GM12864 (cell line): ENCODE measurements around the gene XPR1.

ENCODE experiments used
- DNase-seq: peaks from one replicate; pipeline ENCODE4 v3.0.0-alpha.2; 2011; ENCODE audit warnings: low read depth
- H3K4me3 ChIP-seq: 2 replicates; pipeline ENCODE4 v1.5.1; 2011; ENCODE audit warnings: mild to moderate bottlenecking, low read depth, low read length, control low read depth
- TF ChIP-seq, protein P1 (sequence below): IDR thresholded peaks from 2 replicates; pipeline ENCODE4 v1.5.1; 2011; ENCODE audit warnings: low read depth, mild to moderate bottlenecking, moderate library complexity, low read length, control low read depth, inconsistent platforms; ENCODE audit errors: missing control alignments

Gene XPR1

DNA sequence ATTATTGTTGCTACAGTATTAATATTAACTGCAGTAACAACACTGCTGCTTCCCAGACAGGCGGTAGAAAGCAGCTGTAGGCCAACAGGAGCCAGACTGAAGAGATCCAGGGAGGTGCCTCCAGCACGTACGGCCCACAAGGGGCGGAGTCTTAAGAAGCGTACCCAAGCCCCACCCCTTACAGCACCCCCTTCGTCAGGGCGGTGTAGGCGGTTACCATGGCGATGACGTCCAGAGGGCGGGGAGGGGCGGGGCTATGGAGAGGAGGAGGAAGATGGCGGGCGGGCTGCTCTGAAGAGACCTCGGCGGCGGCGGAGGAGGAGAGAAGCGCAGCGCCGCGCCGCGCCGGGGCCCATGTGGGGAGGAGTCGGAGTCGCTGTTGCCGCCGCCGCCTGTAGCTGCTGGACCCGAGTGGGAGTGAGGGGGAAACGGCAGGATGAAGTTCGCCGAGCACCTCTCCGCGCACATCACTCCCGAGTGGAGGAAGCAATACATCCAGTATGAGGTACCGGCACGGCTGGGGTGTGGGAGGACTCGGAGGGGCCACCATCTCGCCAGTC is at the start of gene XPR1:
Gene XPR1, plus strand, starts transcription at position 257 of the 560 bp plus-strand sequence. Its CDS starts 180 bp downstream, at position 437.
- TF ChIP-seq, protein P1, sequence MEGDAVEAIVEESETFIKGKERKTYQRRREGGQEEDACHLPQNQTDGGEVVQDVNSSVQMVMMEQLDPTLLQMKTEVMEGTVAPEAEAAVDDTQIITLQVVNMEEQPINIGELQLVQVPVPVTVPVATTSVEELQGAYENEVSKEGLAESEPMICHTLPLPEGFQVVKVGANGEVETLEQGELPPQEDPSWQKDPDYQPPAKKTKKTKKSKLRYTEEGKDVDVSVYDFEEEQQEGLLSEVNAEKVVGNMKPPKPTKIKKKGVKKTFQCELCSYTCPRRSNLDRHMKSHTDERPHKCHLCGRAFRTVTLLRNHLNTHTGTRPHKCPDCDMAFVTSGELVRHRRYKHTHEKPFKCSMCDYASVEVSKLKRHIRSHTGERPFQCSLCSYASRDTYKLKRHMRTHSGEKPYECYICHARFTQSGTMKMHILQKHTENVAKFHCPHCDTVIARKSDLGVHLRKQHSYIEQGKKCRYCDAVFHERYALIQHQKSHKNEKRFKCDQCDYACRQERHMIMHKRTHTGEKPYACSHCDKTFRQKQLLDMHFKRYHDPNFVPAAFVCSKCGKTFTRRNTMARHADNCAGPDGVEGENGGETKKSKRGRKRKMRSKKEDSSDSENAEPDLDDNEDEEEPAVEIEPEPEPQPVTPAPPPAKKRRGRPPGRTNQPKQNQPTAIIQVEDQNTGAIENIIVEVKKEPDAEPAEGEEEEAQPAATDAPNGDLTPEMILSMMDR: peak; percentile 17
- peak within 1 kb of the TSS; percentile 89 for H3K4me3 ChIP-seq
- DNase-seq: peak; percentile 97

DNA sequence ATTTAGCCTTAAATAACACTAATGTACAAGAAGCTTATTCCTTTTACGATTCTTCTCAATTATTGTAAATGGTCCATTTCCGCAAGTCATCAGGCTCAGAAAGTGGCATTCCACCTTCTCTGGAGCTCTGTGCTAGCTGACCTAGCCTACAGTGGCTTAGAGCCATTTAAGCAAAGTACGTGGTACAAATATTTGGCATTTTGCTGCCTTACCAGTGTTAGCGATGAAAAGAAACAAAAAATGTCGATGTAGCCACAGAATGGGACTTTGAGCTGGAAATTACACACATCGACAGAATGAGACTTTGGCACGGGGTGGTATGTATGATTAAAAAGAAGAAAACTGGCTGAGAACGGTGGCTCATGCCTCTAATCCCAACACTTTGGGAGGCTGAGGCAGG is 47.0 kb upstream of the XPR1 start:
- no peak for DNase-seq
- TF ChIP-seq, protein P1: no peak
- H3K4me3 ChIP-seq: no peak overlapping the region

DNA sequence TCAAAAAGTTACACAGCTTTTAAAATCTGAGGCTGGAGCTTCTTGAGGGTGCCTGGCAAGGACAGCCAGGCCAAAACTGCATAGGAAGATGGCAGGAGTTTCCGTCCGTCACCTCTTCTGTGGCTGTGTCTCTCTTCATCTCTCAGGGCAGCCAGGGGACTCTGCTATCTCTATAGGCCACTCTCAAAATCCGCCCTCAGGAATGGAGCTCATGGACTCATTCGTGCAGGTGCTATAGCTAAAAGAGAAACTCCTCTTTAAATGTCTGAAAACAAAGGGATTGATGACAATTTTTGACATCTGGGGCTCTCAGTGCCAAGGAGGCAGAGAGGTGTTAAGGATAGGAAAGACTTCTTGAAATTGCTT is 45.8 kb upstream of the XPR1 start:
- DNase-seq: no peak
- TF ChIP-seq, protein P1: no peak
- no peak overlapping the region for H3K4me3 ChIP-seq

DNA sequence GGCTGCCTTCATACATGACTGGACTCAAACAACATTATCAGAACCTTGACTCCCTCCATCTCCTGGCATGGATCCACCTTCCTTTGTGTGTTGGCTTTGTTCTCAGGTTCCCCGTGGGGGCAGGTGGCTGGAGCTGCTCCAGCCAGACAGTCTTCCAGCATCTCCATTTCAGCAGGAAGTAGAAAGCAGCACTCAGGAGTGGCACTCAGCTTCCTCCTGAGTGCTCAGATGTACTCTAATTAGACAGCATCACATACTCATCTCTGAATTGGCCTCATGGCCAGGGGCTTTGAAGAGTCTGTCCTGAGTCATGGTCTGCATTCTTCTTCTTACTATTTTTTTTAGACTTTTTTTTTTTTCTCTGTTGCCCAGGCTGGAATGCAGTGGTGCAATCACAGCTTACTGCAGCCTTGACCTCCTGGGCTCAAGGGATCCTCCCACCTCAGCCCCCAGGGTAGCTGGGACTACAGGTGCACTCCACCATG is 45.1 kb upstream of the XPR1 start:
- DNase-seq: no peak
- no peak overlapping the region for H3K4me3 ChIP-seq
- TF ChIP-seq, protein P1: no peak

DNA sequence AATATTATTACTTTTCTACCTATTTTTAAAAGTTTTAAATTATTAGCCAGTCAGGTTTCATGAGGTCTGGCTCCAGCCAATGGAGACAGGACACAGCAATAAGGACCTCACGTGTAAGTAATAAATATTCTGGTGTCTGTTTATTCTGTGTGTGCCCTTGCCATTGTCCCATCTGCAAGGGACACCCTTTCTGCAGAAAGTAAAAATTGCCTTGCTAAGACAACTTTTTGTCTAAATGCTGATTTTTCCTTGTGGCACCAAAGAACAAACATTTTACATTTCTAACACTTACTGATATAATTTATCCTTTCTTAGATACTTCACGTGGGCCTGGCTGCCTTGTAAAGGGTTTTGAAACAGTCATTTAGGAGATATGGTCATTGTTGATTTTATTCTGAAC is 43.7 kb upstream of the XPR1 start:
- TF ChIP-seq, protein P1: no peak
- DNase-seq: no peak
- H3K4me3 ChIP-seq: no peak overlapping the region

DNA sequence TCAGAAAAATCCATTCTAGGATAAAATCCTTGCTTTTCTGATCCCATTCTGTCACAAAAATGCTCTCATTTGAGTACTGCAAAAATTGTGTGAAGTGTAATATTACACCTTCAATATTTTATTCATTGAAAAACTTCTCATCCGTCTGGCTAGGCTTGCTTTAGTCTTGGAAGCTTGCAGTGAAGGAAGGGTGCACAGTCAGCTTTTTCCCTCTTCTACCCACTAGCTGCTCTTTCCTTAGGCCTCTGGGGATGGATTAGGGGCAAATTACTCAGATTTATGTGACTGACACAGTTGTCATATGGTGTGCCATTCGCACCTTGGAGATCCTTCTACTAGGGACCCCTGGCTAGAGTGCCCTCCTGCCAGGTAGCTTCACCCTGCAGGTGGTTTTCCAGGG is 40.9 kb upstream of the XPR1 start:
- no peak for DNase-seq
- TF ChIP-seq, protein P1: no peak
- H3K4me3 ChIP-seq: no peak overlapping the region

DNA sequence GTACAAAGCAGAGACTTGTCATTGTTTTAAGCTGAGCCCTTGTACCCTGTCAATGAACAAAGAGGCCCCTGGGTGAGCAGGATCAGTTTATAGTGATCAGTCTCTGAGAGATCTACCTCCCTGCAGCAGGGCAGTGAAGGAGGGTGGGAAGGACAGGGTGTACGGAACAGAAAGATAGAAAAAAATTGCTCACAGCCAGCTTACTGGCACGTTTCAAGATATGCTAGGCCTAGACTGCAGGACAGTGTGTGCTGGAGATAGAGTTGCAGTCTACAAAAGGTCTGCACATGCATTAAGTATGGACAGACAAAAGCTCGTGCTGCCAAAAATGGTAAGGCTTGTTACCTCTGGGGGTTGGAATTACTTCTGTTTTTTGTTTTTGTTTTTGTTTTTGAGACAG is 38.4 kb upstream of the XPR1 start:
- no peak for DNase-seq
- TF ChIP-seq, protein P1: no peak
- H3K4me3 ChIP-seq: no peak overlapping the region
